ENCODE data around the gene FOXJ3.

Gene FOXJ3

GRCh38 chr1:42191319-42191718, 143.7 kb downstream of the FOXJ3 start:
- DNase-seq (ENCODE audit: extremely low spot score) = no peak
- ChIA-PET POLR2A (no interaction called here), CTCF (interaction anchor here (0.6 kb wide), 1 partner anchor 12 kb away, joined by 7 read pairs; no protein-coding TSS in a partner anchor)
- TF ChIP-seq HDGF (IDR thresholded peaks at IDR 0.05; ENCODE audit: borderline replicate concordance) (no peak), CTBP1 (IDR thresholded peaks at IDR 0.05; ENCODE audit: borderline replicate concordance) (no peak), FOXK2 (IDR thresholded peaks at IDR 0.05) (no peak), ZNF384 (IDR thresholded peaks at IDR 0.05) (no peak), BHLHE40 (IDR thresholded peaks at IDR 0.05; ENCODE audit: borderline replicate concordance) (no peak), ELF4 (IDR thresholded peaks at IDR 0.05) (no peak), L3MBTL2 (conservative IDR thresholded peaks at IDR 0.05) (no peak), PKNOX1 (IDR thresholded peaks at IDR 0.05) (no peak), SUZ12 (IDR thresholded peaks at IDR 0.05) (no peak), FOXA1 (IDR thresholded peaks at IDR 0.05) (no peak), FOXM1 (IDR thresholded peaks at IDR 0.05; ENCODE audit: borderline replicate concordance) (no peak)

GRCh38 chr1:42189931-42190853, 144.8 kb downstream of the FOXJ3 start:
- TF ChIP-seq ZNF384 (IDR thresholded peaks at IDR 0.05) (no peak), FOXM1 (IDR thresholded peaks at IDR 0.05; ENCODE audit: borderline replicate concordance) (no peak), TARDBP (IDR thresholded peaks at IDR 0.05) (no peak), FOXK2 (IDR thresholded peaks at IDR 0.05) (no peak), ELF4 (IDR thresholded peaks at IDR 0.05) (no peak), LEF1 (IDR thresholded peaks at IDR 0.05; ENCODE audit: borderline replicate concordance) (no peak), SUZ12 (IDR thresholded peaks at IDR 0.05) (no peak), HDGF (IDR thresholded peaks at IDR 0.05; ENCODE audit: borderline replicate concordance) (no peak), FOXA1 (IDR thresholded peaks at IDR 0.05) (no peak), NFRKB (IDR thresholded peaks at IDR 0.05) (no peak), BHLHE40 (IDR thresholded peaks at IDR 0.05; ENCODE audit: borderline replicate concordance) (no peak), L3MBTL2 (conservative IDR thresholded peaks at IDR 0.05) (no peak), ARNT (IDR thresholded peaks at IDR 0.05) (no peak)
- POLR2A ChIA-PET = no interaction called here
- no peak for DNase-seq (ENCODE audit: extremely low spot score)
- CTCF ChIA-PET = no interaction called here

- POLR2A ChIA-PET = no interaction called here
- no peak for DNase-seq (ENCODE audit: extremely low spot score)
These were observed 148.9 kb downstream of the FOXJ3 start for GRCh38 chr1:42186152-42186551.

GRCh38 chr1:42184616-42185015, 150.4 kb downstream of the FOXJ3 start:
- DNase-seq (ENCODE audit: extremely low spot score) = no peak
- POLR2A ChIA-PET = no interaction called here
- CTCF ChIA-PET = interaction anchor here (1.0 kb wide), 1 partner anchor 11 kb away, joined by 4 read pairs; no protein-coding TSS in a partner anchor
- TF ChIP-seq FOXM1 (IDR thresholded peaks at IDR 0.05; ENCODE audit: borderline replicate concordance) = no peak

More at GRCh38 chr1:42186152-42186551, 148.9 kb downstream of the FOXJ3 start:
- CTCF ChIA-PET = no interaction called here
- TF ChIP-seq FOXM1 (IDR thresholded peaks at IDR 0.05; ENCODE audit: borderline replicate concordance) = no peak
- no peak for TF ChIP-seq PKNOX1 (IDR thresholded peaks at IDR 0.05)
- no peak for TF ChIP-seq HDGF (IDR thresholded peaks at IDR 0.05; ENCODE audit: borderline replicate concordance)
- TF ChIP-seq FOXA1 (IDR thresholded peaks at IDR 0.05) = no peak
- no peak for TF ChIP-seq ARNT (IDR thresholded peaks at IDR 0.05)
- no peak for TF ChIP-seq SUZ12 (IDR thresholded peaks at IDR 0.05)
- TF ChIP-seq FOXK2 (IDR thresholded peaks at IDR 0.05) = no peak
- TF ChIP-seq LEF1 (IDR thresholded peaks at IDR 0.05; ENCODE audit: borderline replicate concordance) = no peak
- no peak for TF ChIP-seq CTBP1 (IDR thresholded peaks at IDR 0.05; ENCODE audit: borderline replicate concordance)
- no peak for TF ChIP-seq ELF4 (IDR thresholded peaks at IDR 0.05)
- TF ChIP-seq BHLHE40 (IDR thresholded peaks at IDR 0.05; ENCODE audit: borderline replicate concordance) = no peak
- no peak for TF ChIP-seq ZNF384 (IDR thresholded peaks at IDR 0.05)
- TF ChIP-seq NFRKB (IDR thresholded peaks at IDR 0.05) = no peak
- no peak for TF ChIP-seq TARDBP (IDR thresholded peaks at IDR 0.05)
- TF ChIP-seq SP1 (IDR thresholded peaks at IDR 0.05) = no peak
- TF ChIP-seq L3MBTL2 (conservative IDR thresholded peaks at IDR 0.05) = no peak

GRCh38 chr1:42183957-42184268, 151.1 kb downstream of the FOXJ3 start:
- ChIA-PET POLR2A (no interaction called here), CTCF (interaction anchor here (1.0 kb wide), 1 partner anchor 11 kb away, joined by 4 read pairs; no protein-coding TSS in a partner anchor)
- no peak for DNase-seq (ENCODE audit: extremely low spot score)
- TF ChIP-seq CTBP1 (IDR thresholded peaks at IDR 0.05; ENCODE audit: borderline replicate concordance) (no peak), SUZ12 (IDR thresholded peaks at IDR 0.05) (no peak), FOXM1 (IDR thresholded peaks at IDR 0.05; ENCODE audit: borderline replicate concordance) (no peak), TARDBP (IDR thresholded peaks at IDR 0.05) (no peak), NFRKB (IDR thresholded peaks at IDR 0.05) (no peak), LEF1 (IDR thresholded peaks at IDR 0.05; ENCODE audit: borderline replicate concordance) (no peak)

GRCh38 chr1:42183210-42183956, 151.7 kb downstream of the FOXJ3 start:
- DNase-seq (ENCODE audit: extremely low spot score) = no peak

More at GRCh38 chr1:42183210-42183956, 151.7 kb downstream of the FOXJ3 start:
- CTCF ChIA-PET = interaction anchor here (1.0 kb wide), 2 partner anchors 10 kb away, joined by 3 to 4 read pairs; no protein-coding TSS in a partner anchor
- TF ChIP-seq SUZ12 (IDR thresholded peaks at IDR 0.05) (no peak), FOXM1 (IDR thresholded peaks at IDR 0.05; ENCODE audit: borderline replicate concordance) (no peak), HDGF (IDR thresholded peaks at IDR 0.05; ENCODE audit: borderline replicate concordance) (no peak), FOXK2 (IDR thresholded peaks at IDR 0.05) (no peak), ZNF384 (IDR thresholded peaks at IDR 0.05) (no peak)
- POLR2A ChIA-PET = no interaction called here
